H9 (cell line): ENCODE measurements around the gene MTO1. TPM values are rescaled to one million over a fixed set of nuclear protein-coding genes. Genes with fewer than 3 reads are reported as not detected.
A peak's percentile ranks its signal among the peaks of the same experiment; 100 is the strongest.

Experiments used
- DNase-seq: peaks from one replicate; pipeline ENCODE4 v3.0.0-alpha.2; 2017
- H2AFZ ChIP-seq: one replicate; pipeline ENCODE4 v1.6.1; 2013; ENCODE audit warnings: mild to moderate bottlenecking, low read length, control low read depth, moderate library complexity
- H2AK5ac ChIP-seq: 2 replicates; pipeline ENCODE4 v1.6.1; 2013; ENCODE audit warnings: low read length, control low read depth, mixed read lengths; ENCODE audit not compliant: insufficient read length
- H2BK120ac ChIP-seq: one replicate; pipeline ENCODE4 v1.6.1; 2013; ENCODE audit warnings: low read depth, mild to moderate bottlenecking, low read length, control low read depth, inconsistent platforms; ENCODE audit not compliant: poor library complexity, severe bottlenecking
- H2BK12ac ChIP-seq: 2 replicates; pipeline ENCODE4 v1.6.1; 2013; ENCODE audit warnings: low read length, control low read depth, mixed read lengths, low read depth; ENCODE audit not compliant: insufficient read length
- H2BK15ac ChIP-seq: 2 replicates; pipeline ENCODE4 v1.6.1; 2013; ENCODE audit warnings: low read depth, low read length, control low read depth
- H2BK20ac ChIP-seq: one replicate; pipeline ENCODE4 v1.6.1; 2013; ENCODE audit warnings: low read depth, mild to moderate bottlenecking, low read length, control low read depth, inconsistent platforms; ENCODE audit not compliant: poor library complexity, severe bottlenecking
- H2BK5ac ChIP-seq: 2 replicates; pipeline ENCODE4 v1.6.1; 2013; ENCODE audit warnings: low read length, control low read depth, mixed read lengths; ENCODE audit not compliant: insufficient read length
- H3K14ac ChIP-seq: 2 replicates; pipeline ENCODE4 v1.6.1; 2013; ENCODE audit warnings: low read length, control low read depth; ENCODE audit not compliant: insufficient read depth
- H3K18ac ChIP-seq: 2 replicates; pipeline ENCODE4 v1.6.1; 2013; ENCODE audit warnings: low read depth, mild to moderate bottlenecking, mixed read lengths, low read length, control low read depth; ENCODE audit not compliant: insufficient read length
- H3K23ac ChIP-seq: 2 replicates; pipeline ENCODE4 v1.6.1; 2013; ENCODE audit warnings: low read length, control low read depth, mixed read lengths, low read depth; ENCODE audit not compliant: insufficient read length
- H3K23me2 ChIP-seq: 2 replicates; pipeline ENCODE4 v1.6.1; 2013; ENCODE audit warnings: low read depth, mild to moderate bottlenecking, mixed read lengths, low read length, control low read depth; ENCODE audit not compliant: insufficient read length, poor library complexity, severe bottlenecking
- H3K27ac ChIP-seq: 2 replicates; pipeline ENCODE4 v1.5.1; 2013; ENCODE audit warnings: low read length, control low read depth, mixed read lengths, low read depth; ENCODE audit not compliant: insufficient read length
- H3K27me3 ChIP-seq: 2 replicates; pipeline ENCODE4 v1.6.1; 2013; ENCODE audit warnings: low read length, control low read depth, inconsistent platforms; ENCODE audit not compliant: insufficient read depth
- H3K4ac ChIP-seq: 2 replicates; pipeline ENCODE4 v1.6.1; 2013; ENCODE audit warnings: low read depth, mild to moderate bottlenecking, control low read depth, inconsistent platforms, low read length, moderate library complexity
- H3K4me1 ChIP-seq: 2 replicates; pipeline ENCODE4 v1.6.1; 2013; ENCODE audit warnings: low read length, control low read depth, inconsistent platforms; ENCODE audit not compliant: insufficient read depth
- H3K4me2 ChIP-seq: 2 replicates; pipeline ENCODE4 v1.6.1; 2013; ENCODE audit warnings: low read length, control low read depth, mixed read lengths; ENCODE audit not compliant: insufficient read length, insufficient read depth
- H3K56ac ChIP-seq: 2 replicates; pipeline ENCODE4 v1.6.1; 2013; ENCODE audit warnings: low read depth, mild to moderate bottlenecking, mixed read lengths, low read length, control low read depth; ENCODE audit not compliant: insufficient read length
- H3K79me1 ChIP-seq: 2 replicates; pipeline ENCODE4 v1.6.1; 2013; ENCODE audit warnings: low read depth, mild to moderate bottlenecking, moderate library complexity, low read length, control low read depth, inconsistent platforms; ENCODE audit not compliant: insufficient read depth, poor library complexity, severe bottlenecking
- H3K79me2 ChIP-seq: 2 replicates; pipeline ENCODE4 v1.6.1; 2013; ENCODE audit warnings: low read length, control low read depth, inconsistent platforms; ENCODE audit not compliant: insufficient read depth
- H3K9ac ChIP-seq: 2 replicates; pipeline ENCODE4 v1.6.1; 2013; ENCODE audit warnings: low read length, control low read depth, mixed read lengths; ENCODE audit not compliant: insufficient read length; ENCODE audit errors: extremely low read depth
- H3K9me3 ChIP-seq: one replicate; pipeline ENCODE4 v1.6.1; 2013; ENCODE audit warnings: low read depth, low read length, inconsistent platforms; ENCODE audit not compliant: control insufficient read depth
- H3T11ph ChIP-seq: one replicate; pipeline ENCODE4 v1.6.1; 2013; ENCODE audit warnings: mild to moderate bottlenecking, low read length, control low read depth, inconsistent platforms
- H4K20me1 ChIP-seq: one replicate; pipeline ENCODE4 v1.6.1; 2013; ENCODE audit not compliant: control insufficient read depth, insufficient read length, insufficient read depth
- H4K5ac ChIP-seq: 2 replicates; pipeline ENCODE4 v1.6.1; 2013; ENCODE audit warnings: low read depth, mild to moderate bottlenecking, mixed read lengths, low read length, control low read depth; ENCODE audit not compliant: insufficient read length
- H4K8ac ChIP-seq: replicated peaks from 2 replicates; pipeline ENCODE4 v1.6.1; 2013; ENCODE audit warnings: low read length, control low read depth, mixed read lengths, low read depth; ENCODE audit not compliant: insufficient read length
- H4K91ac ChIP-seq: 2 replicates; pipeline ENCODE4 v1.6.1; 2013; ENCODE audit warnings: low read depth, mild to moderate bottlenecking, moderate library complexity, mixed read lengths, low read length, control low read depth; ENCODE audit not compliant: insufficient read length
- H3K27ac Mint-ChIP-seq, 3 experiments: 2 replicates in 2 of 3; 3 replicates in 1 of 3; pipeline ENCODE4 v1.8.0; 2020 to 2021; ENCODE audit warnings: mixed read lengths in 3 of 3, mild to moderate bottlenecking in 1 of 3, moderate library complexity in 1 of 3
- H3K27me3 Mint-ChIP-seq: 2 replicates; pipeline ENCODE4 v1.8.0; 2021; ENCODE audit warnings: low read depth, mild to moderate bottlenecking, moderate library complexity, mixed read lengths
- H3K36me3 Mint-ChIP-seq, 3 experiments: 2 replicates in 2 of 3; 3 replicates in 1 of 3; pipeline ENCODE4 v1.8.0; 2020 to 2021; ENCODE audit warnings: low read depth in 3 of 3, mixed read lengths in 3 of 3; ENCODE audit not compliant: insufficient read depth in 1 of 3
- H3K4me1 Mint-ChIP-seq, 2 experiments: 2 replicates each; pipeline ENCODE4 v1.8.0; 2020; ENCODE audit warnings: mixed read lengths in 2 of 2
- H3K4me3 Mint-ChIP-seq, 2 experiments: 2 replicates in 1 of 2; 3 replicates in 1 of 2; pipeline ENCODE4 v1.8.0; 2020 to 2021; ENCODE audit warnings: mild to moderate bottlenecking in 2 of 2, mixed read lengths in 2 of 2, moderate library complexity in 1 of 2
- H3K9me3 Mint-ChIP-seq, 2 experiments: 2 replicates in 1 of 2; 3 replicates in 1 of 2; pipeline ENCODE4 v1.8.0; 2020; ENCODE audit warnings: mild to moderate bottlenecking in 2 of 2, mixed read lengths in 2 of 2, moderate library complexity in 1 of 2
- CTCF ChIP-seq: fragments of 200-600 bp; sonication (generic); conservative IDR thresholded peaks from 3 replicates; pipeline ENCODE4 v1.8.0; 2021; ENCODE audit warnings: antibody characterized with exemption, mild to moderate bottlenecking
- WGBS: extraction: QIAGEN DNeasy Blood & Tissue Kit; methylation state at CpG from one replicate; pipeline ENCODE4 v1.1.7; 2013; ENCODE audit warnings: missing lambda C conversion rate, low lambda C conversion rate, mixed read lengths; ENCODE audit not compliant: insufficient read length; ENCODE audit errors: extremely low coverage; 5-methylcytosine and 5-hydroxymethylcytosine counted together
- total RNA-seq: library from RNA; stranded (reverse); gene quantifications from 2 replicates; pipeline ENCODE4 v1.2.1, GENCODE V29; 2021

The MTO1 gene
- total RNA-seq, 1 experiment from 2014 or later, result 27.8 TPM

GRCh38 chr6:73514746-73515110 lies 53.2 kb downstream of the MTO1 start:
- H3K23ac ChIP-seq, result no peak overlapping the region
- no peak overlapping the region for H3K9ac ChIP-seq
- Mint-ChIP-seq H3K4me3 (peak overlapping the region in 1 of 2 experiments; percentile 36; a peak in 1 of 5 replicates), H3K27me3 (peaks cover 6% of the 10 kb centered on the region; the same call in 1 of the 2 replicates), H3K36me3 (peaks cover 33 to 59% (median 48%) of the 10 kb centered on the region in 3 experiments), H3K27ac (peak overlapping the region in 2 of 3 experiments; percentile 91 to 99; a peak in 4 of 7 replicates), H3K4me1 (peaks cover 18 to 31% of the 10 kb centered on the region in 2 experiments), H3K9me3 (peaks cover 3 to 4% of the 10 kb centered on the region in 2 experiments; a peak in 4 of 5 replicates)
- no peak overlapping the region for H3K4me2 ChIP-seq
- no peak overlapping the region for H3T11ph ChIP-seq
- no peaks in the 10 kb centered on the region for H3K9me3 ChIP-seq
- peak; percentile 57 for DNase-seq
- no peak overlapping the region for H2BK20ac ChIP-seq
- TF ChIP-seq CTCF, result no peak
- no peak overlapping the region for H3K56ac ChIP-seq
- no peak overlapping the region for H2BK12ac ChIP-seq
- no peaks in the 10 kb centered on the region for H3K23me2 ChIP-seq
- whole genome bisulfite sequencing, result no CpG with 5 or more reads among the region's 3 CpGs
- no peaks in the 10 kb centered on the region for H3K4me1 ChIP-seq
- no peak overlapping the region for H2BK120ac ChIP-seq
- no peaks in the 10 kb centered on the region for H4K20me1 ChIP-seq
- H3K27ac ChIP-seq, result peak overlapping the region; percentile 22
- no peaks in the 10 kb centered on the region; the same call in 1 of the 2 replicates for H3K79me2 ChIP-seq
- no peak overlapping the region for H4K91ac ChIP-seq
- no peak overlapping the region for H2BK15ac ChIP-seq
- H3K4ac ChIP-seq, result no peak overlapping the region
- no peak overlapping the region for H4K8ac ChIP-seq
- no peak overlapping the region for H3K14ac ChIP-seq
- no peak overlapping the region for H4K5ac ChIP-seq
- no peak overlapping the region for H2BK5ac ChIP-seq
- no peak overlapping the region for H2AFZ ChIP-seq
- no peaks in the 10 kb centered on the region for H3K27me3 ChIP-seq
- H3K18ac ChIP-seq, result no peak overlapping the region
- no peaks in the 10 kb centered on the region for H3K79me1 ChIP-seq
- no peak overlapping the region for H2AK5ac ChIP-seq
